IMR-90 (cell line): ENCODE measurements around the gene FAH. TPM values are rescaled to one million over a fixed set of nuclear protein-coding genes. Genes with fewer than 3 reads are reported as not detected.

Experiments
- ATAC-seq: fragments of 200-7000 bp; cut with Tn5 transposase; 2 replicates; pipeline ENCODE4 v1.9.1; 2020; ENCODE audit warnings: low read depth, mild to moderate bottlenecking, moderate library complexity
- BruUV-seq: library from RNA; stranded (reverse); fragments of 400-500 nt; replicated peaks from 2 replicates; lab custom pipeline; 2021; lab: Mats Ljungman, UMichigan
- CTCF ChIA-PET: fragments of 300-600 bp; formaldehyde crosslinking; extraction: SDS; loops from one replicate; lab custom pipeline; 2021; ENCODE audit warnings: antibody characterized with exemption; lab: Yijun Ruan, JAX
- POLR2A ChIA-PET: fragments of 300-600 bp; sonication (Branson Sonifier 250); formaldehyde crosslinking; loops from one replicate; lab custom pipeline; 2022; ENCODE audit warnings: antibody characterized with exemption; ENCODE audit not compliant: unreplicated experiment; lab: Charles Lee
- DNase-seq: peaks from one replicate; pipeline ENCODE4 v3.0.0; 2013
- H2AFZ ChIP-seq: replicated peaks from 2 replicates; pipeline ENCODE3; 2013; ENCODE audit warnings: low read length, mild to moderate bottlenecking; ENCODE audit not compliant: poor library complexity
- H2AK5ac ChIP-seq: 2 replicates; pipeline ENCODE4 v1.6.1; 2013; ENCODE audit warnings: low read depth, low read length, inconsistent platforms
- H2AK9ac ChIP-seq: replicated peaks from 2 replicates; pipeline ENCODE3; 2013; ENCODE audit warnings: mild to moderate bottlenecking, low read depth, low read length, moderate library complexity; ENCODE audit not compliant: poor library complexity
- H2BK120ac ChIP-seq: 2 replicates; pipeline ENCODE4 v1.6.1; 2013; ENCODE audit warnings: low read depth, low read length, inconsistent platforms
- H2BK15ac ChIP-seq: 3 replicates; pipeline ENCODE4 v1.6.1; 2013; ENCODE audit warnings: low read depth, low read length, inconsistent platforms
- H2BK20ac ChIP-seq: 2 replicates; pipeline ENCODE4 v1.6.1; 2013; ENCODE audit warnings: low read depth, mild to moderate bottlenecking, inconsistent platforms, low read length, moderate library complexity
- H2BK5ac ChIP-seq: 2 replicates; pipeline ENCODE4 v1.6.1; 2013; ENCODE audit warnings: mild to moderate bottlenecking, low read depth, low read length, inconsistent platforms; ENCODE audit not compliant: poor library complexity, severe bottlenecking
- H3K14ac ChIP-seq: replicated peaks from 2 replicates; pipeline ENCODE4 v1.6.1; 2013; ENCODE audit warnings: low read depth, low read length, inconsistent platforms
- H3K18ac ChIP-seq: 2 replicates; pipeline ENCODE4 v1.6.1; 2013; ENCODE audit warnings: low read depth, low read length, control low read depth
- H3K23ac ChIP-seq: 2 replicates; pipeline ENCODE4 v1.6.1; 2013; ENCODE audit warnings: low read depth, low read length, inconsistent platforms
- H3K27ac ChIP-seq: 2 replicates; pipeline ENCODE4 v1.5.1; 2013; ENCODE audit warnings: mild to moderate bottlenecking, control low read depth, low read length; ENCODE audit not compliant: insufficient read depth
- H3K27me3 ChIP-seq: 2 replicates; pipeline ENCODE4 v1.6.1; 2013; ENCODE audit warnings: low read length; ENCODE audit not compliant: control insufficient read depth, insufficient read depth
- H3K36me3 ChIP-seq: 2 replicates; pipeline ENCODE4 v1.6.1; 2013; ENCODE audit warnings: low read length, mixed read lengths; ENCODE audit not compliant: control insufficient read depth, insufficient read depth
- H3K4ac ChIP-seq: 2 replicates; pipeline ENCODE4 v1.6.1; 2013; ENCODE audit warnings: low read depth, low read length, inconsistent platforms
- H3K4me1 ChIP-seq: 2 replicates; pipeline ENCODE4 v1.6.1; 2013; ENCODE audit warnings: low read length, mixed read lengths; ENCODE audit not compliant: control insufficient read depth, insufficient read depth
- H3K4me2 ChIP-seq: 2 replicates; pipeline ENCODE4 v1.6.1; 2013; ENCODE audit warnings: low read depth, mild to moderate bottlenecking, control low read depth, low read length, moderate library complexity
- H3K4me3 ChIP-seq: 2 replicates; pipeline ENCODE4 v1.5.1; 2013; ENCODE audit warnings: low read depth, mild to moderate bottlenecking, control low read depth, low read length, moderate library complexity; ENCODE audit not compliant: insufficient read depth
- H3K56ac ChIP-seq: 2 replicates; pipeline ENCODE4 v1.6.1; 2013; ENCODE audit warnings: low read length, inconsistent platforms; ENCODE audit not compliant: insufficient read depth; ENCODE audit errors: extremely low read depth
- H3K79me1 ChIP-seq, 2 experiments: 2 replicates each; pipeline ENCODE4 v1.6.1; 2013; ENCODE audit warnings: low read length in 2 of 2, inconsistent platforms in 1 of 2, low read depth in 1 of 2
- H3K9ac ChIP-seq: 2 replicates; pipeline ENCODE4 v1.6.1; 2013; ENCODE audit warnings: low read depth, low read length, control low read depth
- H3K9me1 ChIP-seq: 2 replicates; pipeline ENCODE4 v1.6.1; 2013; ENCODE audit warnings: low read length, inconsistent platforms; ENCODE audit not compliant: insufficient read depth
- H3K9me3 ChIP-seq: 2 replicates; pipeline ENCODE4 v1.6.1; 2013; ENCODE audit warnings: low read length; ENCODE audit not compliant: control insufficient read depth, insufficient read depth
- H4K20me1 ChIP-seq: 2 replicates; pipeline ENCODE4 v1.6.1; 2013; ENCODE audit warnings: low read length, inconsistent platforms; ENCODE audit not compliant: insufficient read depth
- H4K5ac ChIP-seq: 2 replicates; pipeline ENCODE4 v1.6.1; 2013; ENCODE audit warnings: mild to moderate bottlenecking, low read depth, low read length, control low read depth
- H4K8ac ChIP-seq, 2 experiments: 2 replicates each; pipeline ENCODE4 v1.6.1; 2013; ENCODE audit warnings: low read depth in 2 of 2, low read length in 2 of 2, control low read depth in 1 of 2, inconsistent platforms in 1 of 2
- H4K91ac ChIP-seq: 2 replicates; pipeline ENCODE4 v1.6.1; 2013; ENCODE audit warnings: low read depth, low read length, inconsistent platforms; ENCODE audit not compliant: insufficient read depth
- BHLHE40 ChIP-seq: fragments of 150-350 bp; IDR thresholded peaks from 2 replicates; pipeline ENCODE4 v1.6.1; 2016; ENCODE audit warnings: mild to moderate bottlenecking, low read depth, low read length
- CEBPB ChIP-seq: IDR thresholded peaks from 2 replicates; pipeline ENCODE4 v1.6.1; 2012; ENCODE audit warnings: low read depth, low read length, improper control_type of control experiment
- CHD1 ChIP-seq: IDR thresholded peaks from 2 replicates; pipeline ENCODE4 v1.6.1; 2012; ENCODE audit warnings: low read depth, low read length, improper control_type of control experiment
- FOS ChIP-seq: fragments of 150-350 bp; IDR thresholded peaks from 2 replicates; pipeline ENCODE4 v1.6.1; 2016; ENCODE audit warnings: low read depth, low read length
- MAFK ChIP-seq: IDR thresholded peaks from 2 replicates; pipeline ENCODE4 v1.6.1; 2012; ENCODE audit warnings: low read depth, low read length, improper control_type of control experiment
- MAZ ChIP-seq: IDR thresholded peaks from 2 replicates; pipeline ENCODE4 v1.6.1; 2012; ENCODE audit warnings: low read depth, mild to moderate bottlenecking, low read length, improper control_type of control experiment, moderate library complexity, borderline replicate concordance
- MXI1 ChIP-seq: IDR thresholded peaks from 2 replicates; pipeline ENCODE4 v1.6.1; 2012; ENCODE audit warnings: low read depth, mild to moderate bottlenecking, low read length, moderate library complexity, borderline replicate concordance
- NFE2L2 ChIP-seq: fragments of 150-350 bp; IDR thresholded peaks from 2 replicates; pipeline ENCODE4 v1.6.1; 2016; ENCODE audit warnings: low read depth, mild to moderate bottlenecking, low read length
- POLR2A ChIP-seq: IDR thresholded peaks from 2 replicates; pipeline ENCODE4 v1.6.1; 2012; ENCODE audit warnings: mild to moderate bottlenecking, low read depth, low read length
- RAD21 ChIP-seq: IDR thresholded peaks from 2 replicates; pipeline ENCODE4 v1.6.1; 2012; ENCODE audit warnings: low read length, improper control_type of control experiment
- RCOR1 ChIP-seq: IDR thresholded peaks from 2 replicates; pipeline ENCODE4 v1.6.1; 2012; ENCODE audit warnings: mild to moderate bottlenecking, low read length, improper control_type of control experiment; ENCODE audit not compliant: insufficient replicate concordance
- RFX5 ChIP-seq: IDR thresholded peaks from 2 replicates; pipeline ENCODE4 v1.8.0; 2012; ENCODE audit warnings: low read depth, mild to moderate bottlenecking, low read length, moderate library complexity
- SMC3 ChIP-seq: fragments of 150-350 bp; IDR thresholded peaks from 2 replicates; pipeline ENCODE4 v1.6.1; 2016; ENCODE audit warnings: low read depth, mild to moderate bottlenecking, antibody characterized with exemption, low read length, moderate library complexity
- WGBS, 2 experiments: methylation state at CpG; one replicate each; pipeline versions ENCODE4 v1.1.5 to v1.1.7; 2013; ENCODE audit warnings: missing lambda C conversion rate in 2 of 2; ENCODE audit not compliant: insufficient read length in 1 of 2; ENCODE audit errors: extremely low coverage in 2 of 2; 5-methylcytosine and 5-hydroxymethylcytosine counted together
- dilution Hi-C: fragments of 300-500 bp; cut with HindIII; formaldehyde crosslinking; loops from one replicate; pipeline ENCODE4 v1.14.3; 2018; ENCODE audit warnings: low sequenced_read_pairs; ENCODE audit not compliant: unreplicated experiment
- in situ Hi-C: fragments of 300-500 bp; cut with MboI; formaldehyde crosslinking; loops from 3 replicates; pipeline ENCODE4 v1.14.3; 2019; ENCODE audit warnings: low sequenced_read_pairs, inconsistent platforms, mixed read lengths
- intact Hi-C: fragments of 100-400 bp; cut with micrococcal nuclease; formaldehyde crosslinking; loops from 2 replicates; pipeline ENCODE4 v1.10.0; 2022
- polyA plus RNA-seq, 3 experiments: library from polyadenylated mRNA; depleted of rRNA; stranded (reverse); fragments of >200 nt; gene quantifications; 2 replicates each; pipeline ENCODE4 v1.2.3, GENCODE V29; 2012; ENCODE audit warnings: low replicate concordance in 1 of 3
- total RNA-seq: library from RNA; depleted of rRNA; stranded (reverse); fragments of >200 nt; gene quantifications from 2 replicates; pipeline ENCODE4 v1.2.3, GENCODE V29; 2012
- TF ChIP-seq, protein P1 (sequence below): fragments of 150-350 bp; IDR thresholded peaks from 2 replicates; pipeline ENCODE4 v1.6.1; 2017; ENCODE audit warnings: mild to moderate bottlenecking, antibody characterized with exemption, low read length, low read depth
- TF ChIP-seq, protein P2 (sequence below): conservative IDR thresholded peaks from 2 replicates; pipeline ENCODE4 v1.5.1; 2012; ENCODE audit warnings: mild to moderate bottlenecking, low read depth, low read length, improper control_type of control experiment
- TF ChIP-seq, protein P3 (sequence below): fragments of 150-350 bp; IDR thresholded peaks from 2 replicates; pipeline ENCODE4 v1.6.1; 2016; ENCODE audit warnings: low read depth, mild to moderate bottlenecking, low read length, moderate library complexity, borderline replicate concordance

The FAH gene
- total and polyA plus RNA-seq, 2 of the 4 experiments (the other 2 are of a cell fraction) = 43.1 to 48.6 TPM

DNA sequence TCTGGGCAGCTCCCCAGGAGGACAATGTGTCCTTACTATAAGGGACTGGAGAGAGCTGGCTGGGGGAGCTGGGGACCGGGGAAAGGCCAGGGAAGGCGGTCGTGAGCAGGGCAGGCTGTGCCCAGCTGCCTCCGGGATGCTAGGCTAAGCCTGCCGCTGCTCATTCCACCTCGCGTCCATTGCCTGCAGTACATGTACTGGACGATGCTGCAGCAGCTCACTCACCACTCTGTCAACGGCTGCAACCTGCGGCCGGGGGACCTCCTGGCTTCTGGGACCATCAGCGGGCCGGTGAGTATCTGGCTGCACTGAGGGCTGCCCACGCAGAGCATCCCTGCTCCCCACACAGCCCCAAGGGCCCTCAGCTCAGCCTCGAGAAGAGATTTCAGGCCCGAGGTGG lies 27.1 kb downstream of the FAH start:
- Histone ChIP-seq H3K4me2 (no peak overlapping the region), H3K36me3 (peaks cover 31% of the 10 kb centered on the region), H4K20me1 (no peaks in the 10 kb centered on the region), H3K56ac (no peak overlapping the region), H3K27me3 (no peaks in the 10 kb centered on the region), H3K4me3 (no peak overlapping the region), H4K5ac (peak overlapping the region; percentile 86), H2BK15ac (peak overlapping the region; percentile 99; the same call in 2 of the 3 replicates), H2AK9ac (peak overlapping the region; percentile 89), H3K4ac (peak overlapping the region; percentile 98), H3K9ac (no peak overlapping the region), H2BK120ac (peak overlapping the region; percentile 99), H2BK5ac (peak overlapping the region; percentile 95), H4K91ac (peak overlapping the region; percentile 96), H4K8ac (peak overlapping the region; percentile 79 to 96), H3K9me3 (no peaks in the 10 kb centered on the region; the same call in 1 of the 2 replicates), H2AK5ac (peak overlapping the region; percentile 99), H2BK20ac (peak overlapping the region; percentile 99), H3K79me1 (peaks cover 3 to 10% of the 10 kb centered on the region in 2 experiments), H2AFZ (peak overlapping the region; percentile 72), H3K9me1 (peaks cover 34% of the 10 kb centered on the region), H3K18ac (peak overlapping the region; percentile 94), H3K14ac (peak overlapping the region; percentile 98), H3K27ac (peak overlapping the region; percentile 76), H3K23ac (peak overlapping the region; percentile 93), H3K4me1 (peaks cover 13% of the 10 kb centered on the region)
- WGBS, 2 experiments = 90% methylated on average over 13 of the region's 16 CpGs; no CpG with 5 or more reads in 1 of the 2 experiments
- in situ Hi-C loops (loop anchor here (10.0 kb wide), 1 partner anchor 275 kb away; no protein-coding TSS in a partner anchor), dilution Hi-C loops (no loop called here), intact Hi-C loops (loop anchor here (10.0 kb wide), 1 partner anchor 255 kb away; no protein-coding TSS in a partner anchor)
- DNase-seq (no peak), ATAC-seq (no peak)
- CTCF ChIA-PET = interaction anchor here (1.0 kb wide), 2 partner anchors 11 to 50 kb away, joined by 3 read pairs; no protein-coding TSS in a partner anchor
- no peak for TF ChIP-seq NFE2L2
- no peak for TF ChIP-seq CHD1
- no peak for TF ChIP-seq POLR2A
- TF ChIP-seq BHLHE40 = no peak
- TF ChIP-seq SMC3 = no peak
- TF ChIP-seq MAZ = no peak
- TF ChIP-seq, protein P1, sequence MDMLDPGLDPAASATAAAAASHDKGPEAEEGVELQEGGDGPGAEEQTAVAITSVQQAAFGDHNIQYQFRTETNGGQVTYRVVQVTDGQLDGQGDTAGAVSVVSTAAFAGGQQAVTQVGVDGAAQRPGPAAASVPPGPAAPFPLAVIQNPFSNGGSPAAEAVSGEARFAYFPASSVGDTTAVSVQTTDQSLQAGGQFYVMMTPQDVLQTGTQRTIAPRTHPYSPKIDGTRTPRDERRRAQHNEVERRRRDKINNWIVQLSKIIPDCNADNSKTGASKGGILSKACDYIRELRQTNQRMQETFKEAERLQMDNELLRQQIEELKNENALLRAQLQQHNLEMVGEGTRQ = no peak
- TF ChIP-seq FOS = no peak
- TF ChIP-seq RFX5 = no peak
- no peak for TF ChIP-seq MAFK
- TF ChIP-seq, protein P2, sequence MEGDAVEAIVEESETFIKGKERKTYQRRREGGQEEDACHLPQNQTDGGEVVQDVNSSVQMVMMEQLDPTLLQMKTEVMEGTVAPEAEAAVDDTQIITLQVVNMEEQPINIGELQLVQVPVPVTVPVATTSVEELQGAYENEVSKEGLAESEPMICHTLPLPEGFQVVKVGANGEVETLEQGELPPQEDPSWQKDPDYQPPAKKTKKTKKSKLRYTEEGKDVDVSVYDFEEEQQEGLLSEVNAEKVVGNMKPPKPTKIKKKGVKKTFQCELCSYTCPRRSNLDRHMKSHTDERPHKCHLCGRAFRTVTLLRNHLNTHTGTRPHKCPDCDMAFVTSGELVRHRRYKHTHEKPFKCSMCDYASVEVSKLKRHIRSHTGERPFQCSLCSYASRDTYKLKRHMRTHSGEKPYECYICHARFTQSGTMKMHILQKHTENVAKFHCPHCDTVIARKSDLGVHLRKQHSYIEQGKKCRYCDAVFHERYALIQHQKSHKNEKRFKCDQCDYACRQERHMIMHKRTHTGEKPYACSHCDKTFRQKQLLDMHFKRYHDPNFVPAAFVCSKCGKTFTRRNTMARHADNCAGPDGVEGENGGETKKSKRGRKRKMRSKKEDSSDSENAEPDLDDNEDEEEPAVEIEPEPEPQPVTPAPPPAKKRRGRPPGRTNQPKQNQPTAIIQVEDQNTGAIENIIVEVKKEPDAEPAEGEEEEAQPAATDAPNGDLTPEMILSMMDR = no peak
- TF ChIP-seq RAD21 = no peak
- TF ChIP-seq CEBPB = no peak
- TF ChIP-seq, protein P3, sequence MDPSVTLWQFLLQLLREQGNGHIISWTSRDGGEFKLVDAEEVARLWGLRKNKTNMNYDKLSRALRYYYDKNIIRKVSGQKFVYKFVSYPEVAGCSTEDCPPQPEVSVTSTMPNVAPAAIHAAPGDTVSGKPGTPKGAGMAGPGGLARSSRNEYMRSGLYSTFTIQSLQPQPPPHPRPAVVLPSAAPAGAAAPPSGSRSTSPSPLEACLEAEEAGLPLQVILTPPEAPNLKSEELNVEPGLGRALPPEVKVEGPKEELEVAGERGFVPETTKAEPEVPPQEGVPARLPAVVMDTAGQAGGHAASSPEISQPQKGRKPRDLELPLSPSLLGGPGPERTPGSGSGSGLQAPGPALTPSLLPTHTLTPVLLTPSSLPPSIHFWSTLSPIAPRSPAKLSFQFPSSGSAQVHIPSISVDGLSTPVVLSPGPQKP = no peak
- TF ChIP-seq MXI1 = no peak
- no peak for TF ChIP-seq RCOR1
- POLR2A ChIA-PET = no interaction called here
- no TSS peak for BruUV-seq
